ENCODE measurements around the gene S100PBP.

The S100PBP gene

GRCh38 chr1:32855861-32856617 is 38.6 kb downstream of the S100PBP start:
- Histone ChIP-seq H3K27me3 (ENCODE audit: insufficient read depth, poor library complexity, severe bottlenecking) (no peaks in the 10 kb centered on the region), H3K36me3 (ENCODE audit: low read depth) (peaks cover 63% of the 10 kb centered on the region), H3K9me3 (ENCODE audit: severe bottlenecking) (no peaks in the 10 kb centered on the region), H3K27ac (ENCODE audit: poor library complexity, severe bottlenecking) (no peak overlapping the region), H3K4me1 (ENCODE audit: insufficient read depth, poor library complexity, severe bottlenecking) (no peaks in the 10 kb centered on the region), H3K4me3 (ENCODE audit: severe bottlenecking) (no peak overlapping the region)
- ATAC-seq (ENCODE audit: low read depth) (no peak), DNase-seq (ENCODE audit: low spot score) (no peak)
- TF ChIP-seq CTCF (IDR thresholded peaks at IDR 0.05; ENCODE audit: poor library complexity, severe bottlenecking) = no peak

GRCh38 chr1:32858136-32858535 is 40.7 kb downstream of the S100PBP start:
- no peak for DNase-seq (ENCODE audit: low spot score)
- no peak overlapping the region for H3K27ac ChIP-seq (ENCODE audit: poor library complexity, severe bottlenecking)
- H3K27me3 ChIP-seq (ENCODE audit: insufficient read depth, poor library complexity, severe bottlenecking) = no peaks in the 10 kb centered on the region
- ATAC-seq (ENCODE audit: low read depth) = no peak
- H3K9me3 ChIP-seq (ENCODE audit: severe bottlenecking) = no peaks in the 10 kb centered on the region
- H3K4me1 ChIP-seq (ENCODE audit: insufficient read depth, poor library complexity, severe bottlenecking) = no peaks in the 10 kb centered on the region
- H3K36me3 ChIP-seq (ENCODE audit: low read depth) = peaks cover 49% of the 10 kb centered on the region
- no peak for TF ChIP-seq CTCF (IDR thresholded peaks at IDR 0.05; ENCODE audit: poor library complexity, severe bottlenecking)
- H3K4me3 ChIP-seq (ENCODE audit: severe bottlenecking) = no peak overlapping the region

- Histone ChIP-seq H3K27me3 (ENCODE audit: insufficient read depth, poor library complexity, severe bottlenecking) (no peaks in the 10 kb centered on the region), H3K36me3 (ENCODE audit: low read depth) (peaks cover 44% of the 10 kb centered on the region), H3K27ac (ENCODE audit: poor library complexity, severe bottlenecking) (no peak overlapping the region), H3K4me1 (ENCODE audit: insufficient read depth, poor library complexity, severe bottlenecking) (no peaks in the 10 kb centered on the region), H3K9me3 (ENCODE audit: severe bottlenecking) (no peaks in the 10 kb centered on the region), H3K4me3 (ENCODE audit: severe bottlenecking) (no peak overlapping the region)
- TF ChIP-seq CTCF (IDR thresholded peaks at IDR 0.05; ENCODE audit: poor library complexity, severe bottlenecking) = no peak
- no peak for ATAC-seq (ENCODE audit: low read depth)
- no peak for DNase-seq (ENCODE audit: low spot score)
These were observed 41.3 kb downstream of the S100PBP start for GRCh38 chr1:32858791-32859190.

GRCh38 chr1:32859915-32860314 is 42.5 kb downstream of the S100PBP start:
- DNase-seq (ENCODE audit: low spot score) = no peak
- Histone ChIP-seq H3K27me3 (ENCODE audit: insufficient read depth, poor library complexity, severe bottlenecking) (no peaks in the 10 kb centered on the region), H3K36me3 (ENCODE audit: low read depth) (peaks cover 33% of the 10 kb centered on the region), H3K4me1 (ENCODE audit: insufficient read depth, poor library complexity, severe bottlenecking) (no peaks in the 10 kb centered on the region), H3K27ac (ENCODE audit: poor library complexity, severe bottlenecking) (no peak overlapping the region), H3K9me3 (ENCODE audit: severe bottlenecking) (no peaks in the 10 kb centered on the region), H3K4me3 (ENCODE audit: severe bottlenecking) (no peak overlapping the region)
- no peak for TF ChIP-seq CTCF (IDR thresholded peaks at IDR 0.05; ENCODE audit: poor library complexity, severe bottlenecking)
- ATAC-seq (ENCODE audit: low read depth) = no peak

GRCh38 chr1:32860566-32860965 is 43.1 kb downstream of the S100PBP start:
- no peak for ATAC-seq (ENCODE audit: low read depth)
- H3K27ac ChIP-seq (ENCODE audit: poor library complexity, severe bottlenecking) = no peak overlapping the region
- peaks cover 26% of the 10 kb centered on the region for H3K36me3 ChIP-seq (ENCODE audit: low read depth)
- H3K9me3 ChIP-seq (ENCODE audit: severe bottlenecking) = no peaks in the 10 kb centered on the region
- DNase-seq (ENCODE audit: low spot score) = no peak
- H3K4me1 ChIP-seq (ENCODE audit: insufficient read depth, poor library complexity, severe bottlenecking) = no peaks in the 10 kb centered on the region
- no peak for TF ChIP-seq CTCF (IDR thresholded peaks at IDR 0.05; ENCODE audit: poor library complexity, severe bottlenecking)
- no peaks in the 10 kb centered on the region for H3K27me3 ChIP-seq (ENCODE audit: insufficient read depth, poor library complexity, severe bottlenecking)
- H3K4me3 ChIP-seq (ENCODE audit: severe bottlenecking) = no peak overlapping the region
